HepG2 (cell line): ENCODE results near the gene GALNT16. TPM values are rescaled to one million over a fixed set of nuclear protein-coding genes. Genes with fewer than 3 reads are reported as not detected.

ENCODE experiments used
- ATF7 ChIP-seq, 2 experiments: fragments of 450-650 bp in 1 of 2; sonication (generic) in 1 of 2; formaldehyde crosslinking in 1 of 2; IDR thresholded peaks; 2 replicates each; pipeline versions ENCODE4 v1.4.0 to v1.6.1; 2016 to 2020; ENCODE audit warnings: antibody characterized with exemption in 1 of 2, mild to moderate bottlenecking in 1 of 2, missing genetic modification reagents in 1 of 2
- ERF ChIP-seq: IDR thresholded peaks from 2 replicates; pipeline ENCODE4 v1.6.1; 2018; ENCODE audit warnings: missing biosample characterization, missing genetic modification reagents
- FOXO4 ChIP-seq: sonication (generic); formaldehyde crosslinking; conservative IDR thresholded peaks from 2 replicates; pipeline ENCODE4 v1.8.1; 2023; ENCODE audit warnings: missing genetic modification reagents
- HDAC2 ChIP-seq: sonication (generic); formaldehyde crosslinking; IDR thresholded peaks from 2 replicates; pipeline ENCODE4 v1.4.0; 2020; ENCODE audit warnings: missing genetic modification reagents
- PHF20 ChIP-seq: sonication (generic); formaldehyde crosslinking; IDR thresholded peaks from 2 replicates; pipeline ENCODE4 v1.5.0; 2020; ENCODE audit warnings: mild to moderate bottlenecking, missing genetic modification reagents
- PLRG1 ChIP-seq: fragments of 450-650 bp; conservative IDR thresholded peaks from 2 replicates; pipeline ENCODE4 v1.6.1; 2016
- PREB ChIP-seq: sonication (generic); formaldehyde crosslinking; IDR thresholded peaks from 2 replicates; pipeline ENCODE4 v1.4.0; 2020; ENCODE audit warnings: missing genetic modification reagents
- TBX3 ChIP-seq: fragments of 450-650 bp; IDR thresholded peaks from 2 replicates; pipeline ENCODE4 v1.6.1; 2017; ENCODE audit warnings: antibody characterized with exemption, mild to moderate bottlenecking, inconsistent platforms, borderline replicate concordance
- TCF7 ChIP-seq: sonication (generic); IDR thresholded peaks from 2 replicates; pipeline ENCODE4 v1.6.1; 2016; ENCODE audit warnings: antibody characterized with exemption, low read depth
- THAP8 ChIP-seq: sonication (generic); formaldehyde crosslinking; IDR thresholded peaks from 2 replicates; pipeline ENCODE4 v1.5.1; 2020; ENCODE audit warnings: missing genetic modification reagents, mild to moderate bottlenecking, borderline replicate concordance
- THRA ChIP-seq: sonication (generic); formaldehyde crosslinking; IDR thresholded peaks from 2 replicates; pipeline ENCODE4 v1.4.0; 2020; ENCODE audit warnings: missing genetic modification reagents, borderline replicate concordance
- ZBTB14 ChIP-seq: sonication (generic); formaldehyde crosslinking; IDR thresholded peaks from 2 replicates; pipeline ENCODE4 v1.4.0; 2020; ENCODE audit warnings: missing genetic modification reagents
- ZBTB21 ChIP-seq: sonication (generic); formaldehyde crosslinking; IDR thresholded peaks from 2 replicates; pipeline ENCODE4 v1.4.0; 2020; ENCODE audit warnings: missing genetic modification reagents
- ZNF800 ChIP-seq: sonication (generic); formaldehyde crosslinking; IDR thresholded peaks from 2 replicates; pipeline ENCODE4 v1.4.0; 2020; ENCODE audit warnings: missing genetic modification reagents
- polyA plus RNA-seq, 8 experiments: library from polyadenylated mRNA; depleted of rRNA in 3 of 8; stranded (reverse) in 7 of 8; unstranded in 1 of 8; fragments of >200 nt; fragmentation: Illumina TruSeq in 4 of 8; extraction: Trizol in 4 of 8; gene quantifications; 2 replicates each; pipeline versions ENCODE4 v1.2.1 to v1.2.3, GENCODE V29; 2011 to 2016; ENCODE audit warnings: low read depth in 4 of 8, missing spikeins in 1 of 8, mixed read lengths in 1 of 8; ENCODE audit not compliant: insufficient read depth in 1 of 8
- total RNA-seq, 5 experiments: library from RNA; depleted of rRNA; stranded (reverse); fragments of >200 nt; fragmentation: Illumina TruSeq; extraction: Trizol; gene quantifications; 2 replicates each; pipeline ENCODE4 v1.2.3, GENCODE V29; 2016; ENCODE audit warnings: low read depth in 1 of 5

Gene GALNT16
- total and polyA plus RNA-seq, 2 of the 13 experiments (the other 11 are each of a cell fraction or from before 2014, with no cell fraction given): 0.54 to 0.82 TPM

- TF ChIP-seq THAP8 (CRISPR knock-in tag) (no peak), ZBTB14 (CRISPR knock-in tag) (no peak), PHF20 (CRISPR knock-in tag) (no peak), HDAC2 (CRISPR knock-in tag) (no peak), THRA (CRISPR knock-in tag) (no peak), ERF (no peak), PLRG1 (no peak), PREB (CRISPR knock-in tag) (no peak), ZBTB21 (CRISPR knock-in tag) (no peak), ATF7 (IDR thresholded peaks at IDR 0.05) (no peak), ATF7 (CRISPR knock-in tag; IDR thresholded peaks at IDR 0.05) (no peak), ZNF800 (CRISPR knock-in tag) (no peak), FOXO4 (CRISPR knock-in tag) (no peak), TBX3 (no peak), TCF7 (no peak)
- TF ChIP-seq, all 625 proteins: peak for 0
Measured at GRCh38 chr14:69274321-69274720, 14.4 kb downstream of the GALNT16 start (continued).
